ENCODE measurements around the gene NFKB2. TPM values are rescaled to one million over a fixed set of nuclear protein-coding genes. Genes with fewer than 3 reads are reported as not detected.

Gene NFKB2
- total RNA-seq, 1 experiment from 2014 or later = 27.6 TPM

GRCh38 chr10:102397222-102398171 lies 2.0 kb downstream of the NFKB2 start (continued):
- TF ChIP-seq CTCF (IDR thresholded peaks at IDR 0.05) = no peak
- TF ChIP-seq PRDM15 (CRISPR knock-in tag; IDR thresholded peaks at IDR 0.05) = no peak
- TF ChIP-seq ZNF281 (CRISPR knock-in tag; IDR thresholded peaks at IDR 0.05) = no peak
- TF ChIP-seq ZNF263 (CRISPR knock-in tag; IDR thresholded peaks at IDR 0.05; ENCODE audit: low read depth) = no peak
- no peak for TF ChIP-seq KAT7 (CRISPR knock-in tag; IDR thresholded peaks at IDR 0.05; ENCODE audit: borderline replicate concordance)
- TF ChIP-seq ZNF423 (CRISPR knock-in tag; IDR thresholded peaks at IDR 0.05) = no peak
- TF ChIP-seq CDX4 (CRISPR knock-in tag; IDR thresholded peaks at IDR 0.05; ENCODE audit: borderline replicate concordance) = no peak
- TF ChIP-seq SOX15 (CRISPR knock-in tag; IDR thresholded peaks at IDR 0.05) = no peak
- TF ChIP-seq ZBTB21 (CRISPR knock-in tag; IDR thresholded peaks at IDR 0.05; ENCODE audit: borderline replicate concordance) = no peak
- no peak for TF ChIP-seq CBFB (CRISPR knock-in tag; IDR thresholded peaks at IDR 0.05; ENCODE audit: low read depth)
- no peak for TF ChIP-seq SP1 (CRISPR knock-in tag; conservative IDR thresholded peaks at IDR 0.05)

GRCh38 chr10:102398172-102399020 lies 2.9 kb downstream of the NFKB2 start:
- Mint-ChIP-seq H3K4me3 (peak overlapping the region; percentile 58), H3K27me3 (ENCODE audit: low read depth) (peaks cover 31% of the 10 kb centered on the region), H3K9me3 (no peaks in the 10 kb centered on the region), H3K4me1 (peaks cover 16% of the 10 kb centered on the region), H3K27ac (no peak overlapping the region; the same call in 1 of the 2 replicates), H3K36me3 (no peaks in the 10 kb centered on the region; the same call in 1 of the 2 replicates)
- ATAC-seq (no peak), DNase-seq (ENCODE audit: low spot score) (no peak)
- ChIA-PET POLR2A (interaction anchor here (0.9 to 1.6 kb wide), 2 partner anchors 9 to 20 kb away, joined by 3 to 5 read pairs; partner anchors contain the start of gene PSD), CTCF (interaction anchor here (0.6 to 9.1 kb wide), 28 partner anchors 8 to 1378 kb away, joined by 3 to 115 read pairs (median 7); partner anchors contain the start of genes ACTR1A, C10orf95, ELOVL3 and FBXL15)
- no peak for TF ChIP-seq FOXJ3 (CRISPR knock-in tag; IDR thresholded peaks at IDR 0.05; ENCODE audit: borderline replicate concordance)
- no peak for TF ChIP-seq FOXP1 (CRISPR knock-in tag; IDR thresholded peaks at IDR 0.05; ENCODE audit: borderline replicate concordance)
- TF ChIP-seq PRRX2 (CRISPR knock-in tag; IDR thresholded peaks at IDR 0.05) = no peak
- no peak for TF ChIP-seq JAZF1 (CRISPR knock-in tag; IDR thresholded peaks at IDR 0.05)
- no peak for TF ChIP-seq TCF7 (CRISPR knock-in tag; IDR thresholded peaks at IDR 0.05; ENCODE audit: low read depth)
- no peak for TF ChIP-seq SP1 (CRISPR knock-in tag; conservative IDR thresholded peaks at IDR 0.05)
- TF ChIP-seq NFATC4 (CRISPR knock-in tag; IDR thresholded peaks at IDR 0.05) = no peak
- no peak for TF ChIP-seq ATF3 (CRISPR knock-in tag; conservative IDR thresholded peaks at IDR 0.05)
- TF ChIP-seq ZNF423 (CRISPR knock-in tag; IDR thresholded peaks at IDR 0.05) = no peak
- no peak for TF ChIP-seq RORB (CRISPR knock-in tag; IDR thresholded peaks at IDR 0.05)
- TF ChIP-seq IRF2 (CRISPR knock-in tag; IDR thresholded peaks at IDR 0.05; ENCODE audit: borderline replicate concordance, low read depth) = no peak
- TF ChIP-seq ZNF263 (CRISPR knock-in tag; IDR thresholded peaks at IDR 0.05; ENCODE audit: low read depth) = no peak
- TF ChIP-seq CREM (CRISPR knock-in tag; IDR thresholded peaks at IDR 0.05) = no peak
- no peak for TF ChIP-seq KAT7 (CRISPR knock-in tag; IDR thresholded peaks at IDR 0.05; ENCODE audit: borderline replicate concordance)
- TF ChIP-seq FOXK1 (CRISPR knock-in tag; IDR thresholded peaks at IDR 0.05) = no peak
- TF ChIP-seq SMAD3 (CRISPR knock-in tag; IDR thresholded peaks at IDR 0.05; ENCODE audit: borderline replicate concordance) = no peak

Data from WTC11 (cell line).